T-cell (primary cell): ENCODE results near the gene LRRC4. TPM values are rescaled to one million over a fixed set of nuclear protein-coding genes. Genes with fewer than 3 reads are reported as not detected.

Experiments
- ATAC-seq, 4 experiments: fragments of 200-7000 bp in 3 of 4; fragments of 150-1000 bp in 1 of 4; cut with Tn5 transposase; replicated peaks in 1 of 4; 1 replicate in 3 of 4; 2 replicates in 1 of 4; pipeline ENCODE4 v1.10.0; 2021; ENCODE audit warnings: moderate library complexity in 3 of 4, mild to moderate bottlenecking in 2 of 4, moderate number of reproducible peaks in 1 of 4
- CTCF ChIA-PET, 2 donors: fragments of 300-600 bp; sonication (Branson Sonifier 250); formaldehyde crosslinking; loops; one replicate each; lab custom pipeline; 2022; ENCODE audit warnings: antibody characterized with exemption in 2 of 2; lab: Charles Lee
- POLR2A ChIA-PET, 2 donors: fragments of 300-600 bp; sonication (Branson Sonifier 250); formaldehyde crosslinking; loops; one replicate each; lab custom pipeline; 2022; ENCODE audit warnings: antibody characterized with exemption in 2 of 2; lab: Charles Lee
- DNase-seq, 35 experiments: peaks; one replicate each; pipeline versions ENCODE4 v3.0.0 to v3.0.0-alpha.2; 2013 to 2023
- H3K27ac ChIP-seq: one replicate; pipeline ENCODE4 v1.5.1; 2013; ENCODE audit warnings: low read length
- H3K27me3 ChIP-seq, 2 experiments: replicated peaks in 1 of 2; 1 replicate in 1 of 2; 2 replicates in 1 of 2; pipeline versions ENCODE4 v1.6.1 to v1.7.0; 2013; ENCODE audit warnings: low read length in 1 of 2, mixed read lengths in 1 of 2; ENCODE audit not compliant: control insufficient read depth in 2 of 2, insufficient read depth in 2 of 2; ENCODE audit errors: extremely low read depth in 1 of 2
- H3K36me3 ChIP-seq, 2 donors: 1 replicate in 1 of 2; 2 replicates in 1 of 2; pipeline versions ENCODE4 v1.6.1 to v1.7.0; 2013; ENCODE audit warnings: low read length in 1 of 2; ENCODE audit not compliant: control insufficient read depth in 2 of 2, insufficient read depth in 1 of 2; ENCODE audit errors: extremely low read depth in 1 of 2
- H3K4me1 ChIP-seq, 2 experiments: 1 replicate in 1 of 2; 2 replicates in 1 of 2; pipeline versions ENCODE4 v1.6.1 to v1.7.0; 2013; ENCODE audit warnings: low read length in 2 of 2, mixed read lengths in 1 of 2; ENCODE audit not compliant: insufficient read depth in 2 of 2, control insufficient read depth in 1 of 2; ENCODE audit errors: extremely low read depth in 1 of 2
- H3K4me3 ChIP-seq, 2 donors: 1 replicate in 1 of 2; 2 replicates in 1 of 2; pipeline versions ENCODE4 v1.5.1 to v1.7.0; 2013; ENCODE audit warnings: mild to moderate bottlenecking in 2 of 2, low read length in 1 of 2, moderate library complexity in 1 of 2; ENCODE audit not compliant: control insufficient read depth in 1 of 2; ENCODE audit errors: extremely low read depth in 1 of 2
- H3K9me3 ChIP-seq: 2 replicates; pipeline ENCODE4 v1.7.0; 2013
- H3K27ac Mint-ChIP-seq, 2 donors: one replicate each; pipeline ENCODE4 v1.8.0; 2020 to 2021; ENCODE audit warnings: mild to moderate bottlenecking in 2 of 2, mixed read lengths in 2 of 2
- H3K27me3 Mint-ChIP-seq, 2 donors: one replicate each; pipeline ENCODE4 v1.8.0; 2021 to 2022; ENCODE audit warnings: mixed read lengths in 2 of 2
- H3K36me3 Mint-ChIP-seq: one replicate; pipeline ENCODE4 v1.8.0; 2021; ENCODE audit warnings: mixed read lengths
- H3K4me1 Mint-ChIP-seq, 3 donors: one replicate each; pipeline ENCODE4 v1.8.0; 2020 to 2022; ENCODE audit warnings: mixed read lengths in 3 of 3, mild to moderate bottlenecking in 1 of 3
- H3K4me3 Mint-ChIP-seq, 3 donors: one replicate each; pipeline ENCODE4 v1.8.0; 2020 to 2022; ENCODE audit warnings: mild to moderate bottlenecking in 3 of 3, mixed read lengths in 3 of 3, moderate library complexity in 3 of 3
- H3K9me3 Mint-ChIP-seq, 3 donors: one replicate each; pipeline ENCODE4 v1.8.0; 2020 to 2022; ENCODE audit warnings: mixed read lengths in 3 of 3
- whole genome bisulfite sequencing: methylation state at CpG from one replicate; pipeline ENCODE4 v1.1.5; 2013; ENCODE audit warnings: missing lambda C conversion rate; ENCODE audit not compliant: insufficient coverage; 5-methylcytosine and 5-hydroxymethylcytosine counted together
- total RNA-seq, 35 experiments: library from RNA in 6 of 35; stranded (reverse) in 6 of 35; fragments of 120-200 nt in 1 of 35; gene quantifications; one replicate each; pipeline versions ENCODE4 v1.2.1 to v1.2.4 and lab custom pipeline; 2013 to 2026

LRRC4 gene
- total RNA-seq, 5 donors from 2014 or later (not counting 1 experiment from before 2014, with no cell fraction given) = 0.07 to 0.77 (median 0.18) TPM; not detected in 2

DNA sequence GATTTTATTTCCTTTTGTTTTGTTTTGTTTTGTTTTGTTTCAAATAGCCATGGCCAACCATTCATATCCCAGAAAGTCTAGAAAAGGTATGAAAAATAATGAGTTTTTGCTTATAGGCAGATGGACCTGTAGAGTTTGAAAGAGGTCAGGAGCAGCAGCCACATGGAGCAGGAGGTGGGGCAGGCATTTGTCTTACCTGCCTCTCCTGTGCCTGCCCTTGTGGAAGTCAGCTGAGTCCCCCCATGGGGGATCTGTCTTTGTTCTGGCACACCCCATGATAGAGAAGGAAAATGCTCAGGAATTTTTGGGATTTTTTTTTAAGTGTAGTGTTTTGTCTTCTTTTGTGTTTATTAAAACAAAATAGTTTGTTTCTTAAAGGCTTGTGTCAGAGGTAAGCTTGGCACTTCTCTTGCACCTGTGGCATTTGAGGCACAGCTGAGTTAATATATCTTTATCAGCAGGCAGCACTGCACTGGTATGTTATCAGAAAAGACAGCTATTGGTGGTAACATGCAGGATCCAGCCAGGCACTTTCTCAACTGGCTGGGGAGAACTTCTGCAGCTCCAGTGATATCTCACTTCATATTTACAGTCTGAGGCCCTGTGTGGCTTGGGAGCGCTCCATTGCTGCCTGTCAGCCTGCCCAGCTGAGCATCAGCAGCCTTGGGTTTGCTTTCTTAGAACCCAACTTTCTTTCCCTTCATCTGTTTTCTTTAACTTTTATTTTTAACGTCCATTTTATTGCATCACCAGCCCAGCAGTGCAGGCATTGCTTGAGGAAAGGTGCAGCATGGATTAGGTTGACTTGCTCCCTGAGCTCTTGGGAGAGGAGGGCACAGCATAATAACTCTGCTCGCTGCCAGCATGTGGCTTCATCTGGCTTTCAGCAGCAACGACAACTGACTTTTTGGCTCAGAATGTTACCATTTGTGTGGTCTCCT is 44.4 kb downstream of the LRRC4 start:
- 97% methylated on average over 3 of the region's 4 CpGs for WGBS
- Mint-ChIP-seq H3K4me3 (no peak overlapping the region), H3K27ac (no peak overlapping the region), H3K9me3 (no peaks in the 10 kb centered on the region), H3K4me1 (peaks cover 10 to 12% (median 11%) of the 10 kb centered on the region in 3 donors), H3K36me3 (peaks cover 46% of the 10 kb centered on the region), H3K27me3 (no peaks in the 10 kb centered on the region)
- ATAC-seq (no peak), DNase-seq (no peak)
- Histone ChIP-seq H3K4me3 (no peak overlapping the region), H3K27ac (no peak overlapping the region), H3K4me1 (peaks cover 0 to 4% of the 10 kb centered on the region in 2 experiments), H3K27me3 (no peaks in the 10 kb centered on the region), H3K36me3 (peaks cover 3 to 15% of the 10 kb centered on the region in 2 donors), H3K9me3 (no peaks in the 10 kb centered on the region)
- ChIA-PET CTCF (no interaction called here), POLR2A (no interaction called here)

DNA sequence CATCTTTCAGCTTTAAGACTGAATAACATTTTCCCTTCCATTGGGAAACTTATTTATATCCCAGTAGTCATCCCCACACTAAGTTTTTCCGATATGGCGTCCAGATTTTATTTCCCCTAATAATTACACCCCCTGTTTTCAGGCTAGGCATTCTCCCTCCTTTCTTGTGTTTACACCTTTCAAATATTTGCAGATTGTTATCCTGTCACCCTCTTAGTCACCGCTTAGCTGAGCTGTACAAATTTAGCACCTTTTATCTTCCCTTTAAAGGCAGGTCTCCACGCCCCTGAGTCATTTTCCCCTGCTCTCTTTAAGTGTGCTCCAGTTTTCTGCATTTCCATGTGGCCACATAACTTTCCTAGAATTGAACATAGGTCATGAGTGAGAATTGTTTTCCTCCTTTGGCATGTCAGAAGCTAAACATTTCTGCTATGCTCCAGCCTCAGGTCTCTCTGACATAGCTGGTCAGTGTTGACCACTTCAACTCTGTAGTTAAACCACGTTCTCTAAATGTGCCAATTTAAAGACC is 47.4 kb downstream of the LRRC4 start:
- ChIA-PET CTCF (no interaction called here), POLR2A (no interaction called here)
- Histone ChIP-seq H3K4me1 (peaks cover 0 to 8% of the 10 kb centered on the region in 2 experiments), H3K27me3 (no peaks in the 10 kb centered on the region), H3K27ac (no peak overlapping the region), H3K4me3 (no peak overlapping the region), H3K9me3 (no peaks in the 10 kb centered on the region), H3K36me3 (no peaks in the 10 kb centered on the region)
- Mint-ChIP-seq H3K9me3 (peaks cover 4 to 8% (median 7%) of the 10 kb centered on the region in 3 donors), H3K36me3 (peaks cover 33% of the 10 kb centered on the region), H3K4me3 (no peak overlapping the region), H3K4me1 (peaks cover 27 to 30% (median 29%) of the 10 kb centered on the region in 3 donors), H3K27me3 (no peaks in the 10 kb centered on the region), H3K27ac (no peak overlapping the region)
- no peak for ATAC-seq
- DNase-seq = no peak
- 69% methylated on average over 4 of the region's 5 CpGs for WGBS

DNA sequence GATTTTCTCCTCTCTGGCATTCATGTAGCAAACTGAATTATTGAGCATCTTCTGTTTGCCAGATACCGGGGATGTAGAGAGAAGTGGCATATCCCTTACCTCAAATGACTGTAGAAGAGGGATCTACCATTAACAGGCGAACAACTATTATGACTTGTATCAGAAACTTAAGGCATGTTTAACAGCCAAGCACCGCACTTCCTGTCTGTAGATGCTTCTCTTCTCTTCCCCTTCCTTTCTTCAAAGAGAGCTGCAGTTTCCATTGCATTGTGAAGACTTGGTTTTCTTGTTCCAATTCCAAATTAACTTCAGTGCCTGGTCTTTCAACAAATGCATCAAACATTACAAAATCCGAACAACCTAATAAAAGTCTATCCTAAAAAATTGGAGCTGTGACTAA is 49.3 kb downstream of the LRRC4 start:
- Mint-ChIP-seq H3K36me3 (peaks cover 42% of the 10 kb centered on the region), H3K4me1 (peaks cover 27 to 31% (median 30%) of the 10 kb centered on the region in 3 donors), H3K4me3 (no peak overlapping the region), H3K27me3 (no peaks in the 10 kb centered on the region), H3K27ac (no peak overlapping the region), H3K9me3 (peaks cover 13 to 23% (median 19%) of the 10 kb centered on the region in 3 donors)
- DNase-seq = no peak
- no peak overlapping the region for H3K27ac ChIP-seq
- ChIA-PET POLR2A (interaction anchor here in 1 of 2 donors (0.6 kb wide), 1 partner anchor 14 kb away, joined by 3 read pairs; no protein-coding TSS in a partner anchor), CTCF (no interaction called here)
- H3K9me3 ChIP-seq = no peaks in the 10 kb centered on the region
- peaks cover 0 to 6% of the 10 kb centered on the region in 2 donors for H3K36me3 ChIP-seq
- no CpG with 5 or more reads among the region's 4 CpGs for WGBS
- H3K27me3 ChIP-seq = no peaks in the 10 kb centered on the region
- peaks cover 0 to 8% of the 10 kb centered on the region in 2 experiments for H3K4me1 ChIP-seq
- H3K4me3 ChIP-seq = no peak overlapping the region
- no peak for ATAC-seq

DNA sequence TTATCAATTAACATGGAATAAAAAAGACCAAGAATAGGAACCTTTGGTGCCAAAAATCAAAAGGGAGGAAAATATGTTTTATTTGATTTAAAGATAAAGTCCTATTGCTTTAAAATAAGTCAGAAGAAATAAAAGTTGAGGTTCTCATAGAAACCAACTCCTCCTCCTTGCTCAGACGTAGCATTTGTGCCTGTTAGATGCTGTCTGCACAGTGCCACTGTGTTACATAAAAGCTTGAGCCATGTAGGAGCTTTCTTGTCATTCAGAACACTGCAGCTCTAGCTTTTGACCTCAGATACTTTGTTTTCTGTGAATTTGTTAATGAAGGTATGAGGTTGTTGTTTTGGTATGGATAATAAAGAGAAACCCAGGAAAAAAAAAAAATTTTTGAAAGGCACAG is 50.3 kb downstream of the LRRC4 start:
- Histone ChIP-seq H3K36me3 (peaks cover 0 to 11% of the 10 kb centered on the region in 2 donors), H3K27ac (no peak overlapping the region), H3K4me1 (peaks cover 0 to 8% of the 10 kb centered on the region in 2 experiments), H3K4me3 (no peak overlapping the region), H3K27me3 (no peaks in the 10 kb centered on the region), H3K9me3 (no peaks in the 10 kb centered on the region)
- DNase-seq (no peak), ATAC-seq (no peak)
- ChIA-PET CTCF (no interaction called here), POLR2A (no interaction called here)
- Mint-ChIP-seq H3K36me3 (peaks cover 53% of the 10 kb centered on the region), H3K4me3 (no peak overlapping the region), H3K4me1 (peaks cover 27 to 31% (median 30%) of the 10 kb centered on the region in 3 donors), H3K27ac (no peak overlapping the region), H3K27me3 (no peaks in the 10 kb centered on the region), H3K9me3 (peaks cover 13 to 24% (median 19%) of the 10 kb centered on the region in 3 donors)
- WGBS = no CpG with 5 or more reads among the region's 1 CpG

DNA sequence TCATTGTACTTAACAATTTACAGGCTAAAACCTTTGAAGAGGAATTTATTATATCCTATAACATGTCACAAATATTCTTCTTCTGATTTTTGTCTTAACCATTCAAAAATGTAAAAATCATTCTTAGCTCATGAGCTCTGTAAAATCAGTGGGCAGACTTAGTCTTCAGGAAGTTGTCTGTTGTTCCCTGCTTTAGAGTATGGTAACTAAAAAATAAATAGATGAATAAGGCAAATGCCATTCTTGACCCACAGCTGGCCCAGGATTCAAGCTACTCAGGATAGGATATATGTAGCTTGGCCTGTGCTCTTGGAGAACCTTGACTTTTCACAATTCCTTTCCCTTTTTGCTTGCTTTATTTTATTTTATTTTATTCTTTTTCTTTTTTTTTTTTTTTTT is 51.5 kb downstream of the LRRC4 start:
- H3K36me3 ChIP-seq = peaks cover 0 to 15% of the 10 kb centered on the region in 2 donors
- Mint-ChIP-seq H3K27me3 (no peaks in the 10 kb centered on the region), H3K9me3 (peaks cover 13 to 24% (median 19%) of the 10 kb centered on the region in 3 donors), H3K4me3 (no peak overlapping the region), H3K27ac (no peak overlapping the region), H3K36me3 (peaks cover 57% of the 10 kb centered on the region), H3K4me1 (peaks cover 26 to 31% (median 30%) of the 10 kb centered on the region in 3 donors)
- DNase-seq = no peak
- no peaks in the 10 kb centered on the region for H3K9me3 ChIP-seq
- H3K27me3 ChIP-seq = no peaks in the 10 kb centered on the region
- no peak for ATAC-seq
- POLR2A ChIA-PET = interaction anchor here in 1 of 2 donors (0.6 to 0.8 kb wide), 2 partner anchors 9 to 31 kb away, joined by 3 read pairs; no protein-coding TSS in a partner anchor
- H3K4me1 ChIP-seq = peaks cover 0 to 8% of the 10 kb centered on the region in 2 experiments
- CTCF ChIA-PET = no interaction called here
- no peak overlapping the region for H3K4me3 ChIP-seq
- H3K27ac ChIP-seq = no peak overlapping the region

DNA sequence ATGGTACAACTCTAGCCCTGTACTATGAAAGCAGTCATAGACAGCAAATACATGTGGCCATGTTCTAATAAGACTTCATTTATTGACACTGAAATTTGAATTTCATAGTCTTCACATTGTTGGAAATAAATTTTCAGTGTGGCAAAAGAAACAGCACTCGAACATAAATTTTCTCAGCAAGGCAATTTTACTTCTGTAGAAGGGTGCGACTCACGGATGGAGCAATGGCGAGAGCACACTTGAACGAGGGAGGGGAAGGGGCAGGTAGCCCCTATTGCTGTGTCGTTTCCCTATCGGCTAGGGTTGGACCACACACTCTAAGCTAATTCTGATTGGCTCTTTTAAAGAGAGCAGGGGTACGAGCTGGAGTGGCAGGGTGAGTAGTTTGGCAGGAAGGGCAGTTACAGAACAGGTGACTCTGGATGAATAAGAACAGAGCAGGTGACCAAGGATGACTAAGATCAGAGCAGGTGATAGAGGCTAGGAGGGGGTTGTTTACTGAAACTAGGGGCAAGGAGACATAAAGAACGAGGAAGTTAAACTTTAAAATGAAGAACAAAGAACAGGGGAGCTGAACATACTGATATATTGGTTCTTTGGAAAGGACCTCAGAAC is 52.0 kb downstream of the LRRC4 start:
- ATAC-seq = no peak
- Histone ChIP-seq H3K4me1 (peaks cover 0 to 8% of the 10 kb centered on the region in 2 experiments), H3K36me3 (peaks cover 0 to 15% of the 10 kb centered on the region in 2 donors), H3K9me3 (no peaks in the 10 kb centered on the region), H3K4me3 (no peak overlapping the region), H3K27ac (no peak overlapping the region), H3K27me3 (no peaks in the 10 kb centered on the region)
- ChIA-PET POLR2A (interaction anchor here in 1 of 2 donors (0.8 kb wide), 1 partner anchor 9 kb away, joined by 3 read pairs; no protein-coding TSS in a partner anchor), CTCF (no interaction called here)
- WGBS = 99% methylated on average over 8 of the region's 9 CpGs
- peaks cover 13 to 24% (median 19%) of the 10 kb centered on the region in 3 donors for H3K9me3 Mint-ChIP-seq
- no peak overlapping the region for H3K27ac Mint-ChIP-seq
- H3K36me3 Mint-ChIP-seq = peaks cover 62% of the 10 kb centered on the region
- H3K4me3 Mint-ChIP-seq = no peak overlapping the region
- no peaks in the 10 kb centered on the region for H3K27me3 Mint-ChIP-seq
- no peak for DNase-seq
- H3K4me1 Mint-ChIP-seq = peaks cover 21 to 31% (median 30%) of the 10 kb centered on the region in 3 donors
